Placental pericyte (primary cell): Measurements from ENCODE around the gene PLA2G2E. TPM values are rescaled to one million over a fixed set of nuclear protein-coding genes. Genes with fewer than 3 reads are reported as not detected.

Source experiments
- total RNA-seq: library from RNA; depleted of rRNA; stranded (reverse); fragments of >200 nt; gene quantifications from 2 replicates; pipeline ENCODE4 v1.2.3, GENCODE V29; 2012

The PLA2G2E gene
- total RNA-seq: not detected in 2 replicates

GRCh38 chr1:19923137-19923952 is at the start of gene PLA2G2E:
PLA2G2E (minus strand) TSS chr1:19923617; CDS start chr1:19923559, 58 bp downstream.

GRCh38 chr1:19882111-19883071 is 41.0 kb downstream of the PLA2G2E start, which contains the start of gene OTUD3:
OTUD3 (plus strand) TSS chr1:19882395; CDS start chr1:19882514, 119 bp downstream.

Other genes with a start within 250 kb of the PLA2G2E start
- gene TMCO4, start 123.7 kb downstream of the PLA2G2E start, total RNA-seq: 16.5 and 19.7 TPM in 2 replicates
- gene RNF186, start 108.3 kb downstream of the PLA2G2E start, total RNA-seq: not detected in 2 replicates
- 4.0 and 7.7 TPM in 2 replicates for gene OTUD3, start 41.2 kb downstream of the PLA2G2E start, total RNA-seq
- not detected in 2 replicates for gene PLA2G2A, start 56.0 kb upstream of the PLA2G2E start, total RNA-seq
- gene PLA2G5, start 146.6 kb upstream of the PLA2G2E start, total RNA-seq: not detected in 2 replicates
- gene PLA2G2D, start 195.9 kb upstream of the PLA2G2E start, total RNA-seq: not detected in 2 replicates
- not detected in 2 replicates for gene PLA2G2F, start 215.7 kb upstream of the PLA2G2E start, total RNA-seq